HG03064 (cell line): ENCODE data around the gene ASIC2.

Experiments
- ATAC-seq: cut with Tn5 transposase; IDR thresholded peaks from one replicate; pipeline ENCODE4 v1.9.1; 2021; ENCODE audit warnings: low read depth; ENCODE audit not compliant: unreplicated experiment

Gene ASIC2

GRCh38 chr17:33292981-33293867, at the start of gene ASIC2:
ASIC2 (minus strand) TSS chr17:33293295.
- no peak for ATAC-seq

DNA sequence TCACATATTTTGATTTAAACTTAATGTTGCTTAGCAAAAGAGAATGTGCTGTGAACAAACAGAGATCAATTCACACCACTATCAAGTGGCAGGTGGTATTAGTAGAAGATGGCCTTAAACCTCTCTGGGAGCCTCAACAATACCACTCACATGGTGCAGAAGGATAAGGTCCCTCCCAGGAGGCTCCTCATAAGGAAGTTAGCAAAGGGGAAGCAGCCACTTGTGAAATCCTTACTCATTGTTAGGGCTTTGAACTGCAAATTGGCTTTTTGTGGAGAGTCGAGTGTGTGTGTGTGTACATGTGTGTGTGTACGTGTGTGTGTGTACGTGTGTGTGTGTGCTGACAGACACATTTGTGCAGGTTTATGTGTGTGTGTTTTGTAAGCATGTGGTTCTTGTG, 48.9 kb upstream of the ASIC2 start:
- no peak for ATAC-seq

- ATAC-seq = no peak
Observed at GRCh38 chr17:33338242-33338641, 45.1 kb upstream of the ASIC2 start.

GRCh38 chr17:33335491-33336173, 42.5 kb upstream of the ASIC2 start:
- no peak for ATAC-seq

DNA sequence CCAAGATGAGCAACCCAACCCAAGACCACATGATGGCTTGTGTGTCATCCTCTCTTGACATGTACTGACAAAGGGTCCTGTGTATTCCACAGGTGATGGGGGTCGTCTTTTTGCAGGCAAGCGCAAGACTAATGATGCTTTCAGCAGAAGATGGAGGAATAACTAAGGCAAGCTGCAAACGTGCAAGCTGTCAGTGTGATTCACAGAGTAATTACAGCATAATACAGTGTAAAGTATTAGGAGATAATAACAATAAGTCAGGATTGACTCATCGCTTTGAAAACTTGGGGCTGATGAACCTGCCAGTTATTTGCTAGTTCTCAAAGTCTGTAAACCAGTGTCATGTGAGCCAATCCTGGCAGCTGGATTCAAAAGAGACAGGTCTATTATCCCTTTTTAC, 41.6 kb upstream of the ASIC2 start:
- no peak for ATAC-seq

DNA sequence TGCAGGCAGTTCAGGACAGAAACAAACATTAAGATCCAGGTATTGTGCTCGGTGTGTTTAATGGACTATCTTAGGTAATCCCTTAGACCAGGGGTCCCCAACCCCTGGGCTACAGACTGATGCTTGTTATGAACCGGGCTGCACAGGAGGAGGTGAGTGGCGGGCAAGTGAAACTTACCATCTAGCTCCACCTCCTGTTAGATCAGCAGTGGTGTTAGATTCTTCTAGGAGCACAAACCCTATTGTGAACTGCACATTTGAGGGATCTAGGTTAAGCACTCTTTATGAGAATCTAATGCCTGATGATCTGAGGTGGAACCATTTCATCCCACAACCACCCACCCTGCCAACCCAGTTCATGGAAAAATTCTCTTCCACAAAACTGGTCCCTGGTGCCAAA, 37.8 kb upstream of the ASIC2 start:
- ATAC-seq = no peak

DNA sequence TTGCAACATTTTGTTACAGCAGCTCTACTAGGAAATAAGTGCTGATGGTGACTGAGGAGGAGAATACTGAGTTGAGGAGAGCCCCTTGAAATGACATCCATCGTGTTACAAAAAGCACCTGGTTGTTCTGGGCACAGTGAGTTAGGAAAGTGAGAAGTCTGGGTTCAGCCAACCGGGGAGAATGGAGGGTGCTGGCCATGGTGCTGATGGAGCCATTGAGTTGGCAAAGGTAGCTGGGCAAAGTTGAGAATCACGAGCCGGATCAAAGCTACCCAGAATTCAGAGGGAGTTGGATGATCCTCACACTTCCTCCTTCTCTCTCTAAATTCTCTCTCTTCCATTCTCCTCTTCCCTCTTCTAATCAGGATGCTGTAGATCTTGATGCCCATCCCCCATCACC, 35.0 kb upstream of the ASIC2 start:
- ATAC-seq = no peak

DNA sequence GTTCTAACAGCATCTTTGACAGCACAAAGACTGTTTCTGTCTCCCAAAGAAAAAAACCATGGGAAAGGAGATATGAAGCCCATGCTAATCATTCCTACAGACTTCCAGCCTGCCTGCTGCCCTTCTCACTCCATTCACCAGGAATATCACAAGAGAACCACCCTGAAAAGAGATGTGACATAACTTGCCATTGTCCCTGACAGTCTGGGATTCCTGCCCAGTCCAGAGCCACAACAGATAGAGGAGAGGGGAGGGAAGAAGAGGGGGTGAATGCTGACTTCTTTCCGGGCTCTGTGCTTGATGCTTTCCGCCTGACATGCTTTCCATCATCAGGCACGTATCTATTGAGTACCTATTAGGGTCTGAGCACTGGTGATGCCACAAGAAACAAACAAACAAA, 31.6 kb upstream of the ASIC2 start:
- ATAC-seq = no peak

DNA sequence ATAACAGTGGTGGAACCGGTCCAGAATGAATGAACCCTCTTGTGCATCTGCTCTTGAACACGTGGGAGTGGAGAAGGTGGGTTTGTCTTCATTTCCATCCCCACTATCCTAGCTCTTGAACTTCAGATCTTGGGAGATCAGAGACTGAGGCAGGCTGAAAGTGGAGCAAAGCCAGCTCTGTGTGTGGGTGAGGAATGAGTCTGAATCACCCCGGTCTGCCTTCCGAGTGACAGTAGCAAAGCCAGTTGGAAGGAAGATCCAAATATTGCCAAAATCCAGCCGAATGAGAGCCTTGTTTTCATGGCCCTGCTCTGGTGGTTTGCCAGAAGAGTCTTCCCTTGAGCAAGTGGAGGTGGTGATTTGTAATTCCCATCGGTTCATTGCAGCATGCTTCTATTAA, 29.0 kb upstream of the ASIC2 start:
- no peak for ATAC-seq

DNA sequence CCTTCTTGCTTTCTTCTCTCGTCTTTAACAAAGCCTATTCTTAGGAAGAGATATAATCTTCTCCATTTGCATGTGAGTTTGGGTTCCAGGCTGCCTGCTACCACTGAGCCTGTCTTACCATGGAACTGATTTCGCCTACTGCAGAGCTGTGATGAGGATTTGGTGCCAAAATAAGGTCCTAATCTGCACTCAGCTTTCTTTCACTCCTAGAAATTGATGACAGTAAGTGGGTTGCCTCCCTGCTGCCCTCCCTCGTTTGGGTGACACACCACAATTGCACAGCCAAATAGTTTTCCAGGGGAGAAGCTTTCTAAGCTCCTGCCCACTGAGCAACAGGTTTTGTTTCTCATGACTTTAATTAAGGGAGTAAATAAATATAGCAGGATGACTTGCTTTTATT, 25.1 kb upstream of the ASIC2 start:
- ATAC-seq = no peak

DNA sequence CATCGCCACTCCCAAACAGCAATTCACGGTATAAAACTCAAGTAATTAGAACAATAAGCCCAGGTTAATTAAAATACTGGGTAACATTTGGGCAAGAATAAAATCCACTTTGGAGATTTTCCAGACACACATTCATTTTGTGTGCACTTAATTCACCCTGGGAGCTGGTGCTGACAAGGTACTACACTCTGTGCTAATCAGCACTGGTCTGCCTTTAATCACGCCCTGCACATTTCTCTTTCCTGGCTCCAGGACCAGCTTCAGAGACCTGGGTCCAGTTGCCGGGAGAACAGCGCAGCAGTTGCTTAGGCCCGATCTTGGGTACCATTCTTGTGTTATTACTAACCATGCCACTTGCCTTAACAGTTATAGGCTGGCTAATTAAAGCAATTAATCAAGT, 23.7 kb upstream of the ASIC2 start:
- no peak for ATAC-seq

DNA sequence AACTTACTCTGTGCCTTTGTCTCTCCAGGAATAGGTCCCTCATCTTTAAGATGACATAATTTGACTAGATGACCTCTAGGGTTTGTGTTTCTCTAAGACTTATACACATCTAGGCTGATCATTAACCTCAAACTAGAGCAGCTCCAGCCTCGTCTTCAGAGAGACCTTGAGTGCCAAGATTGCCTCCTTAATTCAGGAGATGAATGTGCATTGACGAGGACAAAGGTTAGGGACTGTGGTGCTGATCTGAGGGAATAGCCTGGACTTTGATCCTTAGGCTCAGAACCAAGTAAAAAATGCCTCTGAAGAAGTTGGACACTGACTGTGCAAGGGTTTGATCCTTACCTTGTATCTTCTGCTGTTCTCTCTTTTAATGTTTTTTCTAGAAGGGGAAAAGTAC, 17.2 kb upstream of the ASIC2 start:
- ATAC-seq = no peak

GRCh38 chr17:33303254-33303653, 10.2 kb upstream of the ASIC2 start:
- no peak for ATAC-seq

DNA sequence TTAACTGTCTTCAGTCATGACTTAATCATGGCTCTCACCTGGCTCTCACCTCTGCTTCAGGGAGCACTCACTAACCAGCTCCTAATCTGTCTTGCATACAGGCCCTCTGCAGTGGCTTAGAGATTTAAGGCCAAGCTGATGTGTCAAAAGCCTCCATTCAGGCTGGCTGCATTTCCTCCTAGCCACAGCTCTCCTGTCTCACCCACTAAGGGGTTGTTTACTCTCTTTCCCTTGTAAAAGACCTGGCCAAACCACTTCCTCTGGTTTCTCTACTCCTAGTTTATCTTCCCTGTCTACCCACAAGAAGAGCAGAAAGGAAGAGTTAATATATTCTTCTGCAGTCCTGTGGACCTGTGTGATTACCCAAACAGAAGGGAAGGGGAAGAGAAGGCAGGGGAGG, 9.3 kb upstream of the ASIC2 start:
- ATAC-seq = no peak

DNA sequence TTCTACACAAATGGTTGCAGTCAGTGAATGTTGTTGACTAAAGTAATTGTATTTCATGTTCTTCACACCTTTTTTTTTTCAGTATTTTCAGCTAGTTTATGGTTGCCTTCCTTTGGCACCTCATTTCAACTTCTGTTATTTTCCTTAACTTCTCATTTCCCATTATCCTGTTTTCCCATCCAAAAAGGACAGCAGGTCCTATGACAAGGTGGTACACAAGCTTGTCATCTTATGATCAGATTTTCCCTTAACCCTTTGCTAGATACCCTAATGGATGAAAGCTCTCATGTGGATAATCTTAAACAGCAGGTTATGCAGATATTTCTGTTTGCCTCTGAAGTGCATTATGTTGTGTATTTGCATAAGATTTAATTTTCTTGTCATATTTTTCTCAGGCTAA, 7.1 kb upstream of the ASIC2 start:
- no peak for ATAC-seq

GRCh38 chr17:33299115-33299514, 6.0 kb upstream of the ASIC2 start:
- no peak for ATAC-seq

DNA sequence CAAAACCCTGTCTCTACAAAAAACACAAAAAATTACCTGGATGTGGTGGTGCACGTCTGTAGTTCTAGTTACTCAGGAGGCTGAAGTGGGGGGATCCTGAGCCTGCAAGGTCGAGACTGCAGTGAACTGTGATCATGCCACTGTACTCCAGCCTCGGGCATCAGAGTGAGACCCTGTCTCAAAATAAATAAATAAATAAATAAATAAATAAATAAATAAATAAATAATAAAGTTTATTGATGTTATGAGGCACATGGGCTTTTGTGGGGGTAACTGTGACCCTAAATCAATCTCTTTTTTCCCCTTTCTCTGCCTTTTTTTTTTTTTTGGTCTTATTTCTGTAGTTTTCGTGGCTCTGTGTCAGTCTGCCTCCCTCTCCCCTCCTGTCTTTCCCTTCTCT, 4.5 kb upstream of the ASIC2 start:
- ATAC-seq = no peak

- ATAC-seq = no peak
Observed at GRCh38 chr17:33294994-33295393, 1.9 kb upstream of the ASIC2 start.

DNA sequence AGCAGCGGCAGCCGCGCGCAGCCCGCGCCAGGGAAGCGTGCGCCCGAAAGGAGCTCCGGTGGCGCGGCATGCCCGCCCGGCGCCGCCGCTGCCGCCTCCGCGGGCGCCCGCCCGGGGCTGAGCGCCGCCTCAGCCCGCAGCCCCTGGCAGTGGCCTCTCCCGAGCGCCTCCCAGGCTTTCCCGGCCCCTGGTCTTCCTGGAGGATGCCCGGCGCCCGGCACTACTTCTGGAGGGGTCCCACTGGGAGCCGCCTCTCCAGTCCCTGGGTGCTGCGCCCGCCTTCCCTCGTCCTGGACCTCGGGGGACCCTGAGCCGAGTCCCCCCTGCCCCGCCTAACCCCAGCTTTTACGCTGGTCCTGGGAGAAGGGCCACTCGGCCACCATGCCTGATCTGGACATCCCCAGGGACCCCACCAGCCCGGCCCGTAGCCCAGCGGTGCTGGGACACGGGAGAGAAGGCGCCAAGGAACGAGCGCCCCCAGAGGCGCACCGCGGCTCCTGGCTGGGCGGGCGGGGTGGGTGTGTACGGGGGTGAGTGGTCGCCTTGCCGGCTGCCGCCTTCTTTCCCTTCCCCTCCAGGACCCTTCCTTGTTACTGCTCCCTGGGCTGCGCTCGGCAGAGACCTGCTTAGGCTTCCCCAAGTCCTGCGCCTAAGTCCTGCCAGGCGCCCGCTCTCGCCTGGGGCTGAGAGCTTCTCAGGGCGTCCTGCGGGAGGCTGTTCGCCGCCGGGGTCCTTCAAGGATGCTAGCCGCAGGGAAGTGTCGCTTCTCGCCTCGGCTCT, 704 bp downstream of the ASIC2 start:
- ATAC-seq = no peak

- no peak for ATAC-seq
Observed at GRCh38 chr17:33291248-33292200, 1.6 kb downstream of the ASIC2 start.
